HL-60 (cell line): ENCODE data around the gene REPS2.

Source experiments
- DNase-seq, 2 experiments: peaks; one replicate each; pipeline ENCODE4 v3.0.0-alpha.2; 2010 to 2020; ENCODE audit warnings: low read depth in 1 of 2, low spot score in 1 of 2
- H3K27ac ChIP-seq: fragments of 250-450 bp; sonication (Bioruptor Pico); replicated peaks from 2 replicates; pipeline ENCODE4 v1.5.1; 2020; ENCODE audit warnings: mild to moderate bottlenecking, moderate library complexity
- H3K27me3 ChIP-seq: fragments of 250-450 bp; sonication (Bioruptor Pico); 2 replicates; pipeline ENCODE4 v1.5.1; 2021; ENCODE audit warnings: mild to moderate bottlenecking, moderate library complexity; ENCODE audit not compliant: insufficient read depth, poor library complexity, severe bottlenecking
- H3K4me3 ChIP-seq: replicated peaks from 2 replicates; pipeline ENCODE4 v1.5.1; 2011; ENCODE audit warnings: mild to moderate bottlenecking, control low read depth, low read length; ENCODE audit not compliant: insufficient read depth
- CTCF ChIP-seq: IDR thresholded peaks from one replicate; pipeline ENCODE4 v1.5.1; 2011; ENCODE audit warnings: low read length, control low read depth, inconsistent platforms; ENCODE audit not compliant: insufficient read depth
- GABPA ChIP-seq: IDR thresholded peaks from 2 replicates; pipeline ENCODE4 v1.6.1; 2012; ENCODE audit warnings: low read depth
- POLR2AphosphoS5 ChIP-seq: IDR thresholded peaks from 2 replicates; pipeline ENCODE4 v1.6.1; 2012; ENCODE audit warnings: low read depth
- REST ChIP-seq: IDR thresholded peaks from 2 replicates; pipeline ENCODE4 v1.6.1; 2012; ENCODE audit warnings: low read depth; ENCODE audit not compliant: insufficient replicate concordance
- SPI1 ChIP-seq: IDR thresholded peaks from 2 replicates; pipeline ENCODE4 v1.6.1; 2012; ENCODE audit warnings: low read depth, mild to moderate bottlenecking, borderline replicate concordance

Gene REPS2

GRCh38 chrX:17053502-17053901, 107.0 kb downstream of the REPS2 start:
- no peak for DNase-seq
- TF ChIP-seq REST (no peak), CTCF (no peak)
- H3K27ac ChIP-seq = no peak overlapping the region
- no peaks in the 10 kb centered on the region for H3K27me3 ChIP-seq
- no peak overlapping the region for H3K4me3 ChIP-seq

GRCh38 chrX:17056868-17057608, 110.6 kb downstream of the REPS2 start:
- no peak for DNase-seq
- no peak for TF ChIP-seq GABPA
- no peak for TF ChIP-seq CTCF
- TF ChIP-seq POLR2AphosphoS5 = no peak
- TF ChIP-seq SPI1 = no peak
- TF ChIP-seq REST = no peak
- Histone ChIP-seq H3K4me3 (no peak overlapping the region), H3K27me3 (no peaks in the 10 kb centered on the region), H3K27ac (no peak overlapping the region)

- Histone ChIP-seq H3K4me3 (no peak overlapping the region), H3K27ac (no peak overlapping the region), H3K27me3 (no peaks in the 10 kb centered on the region)
- DNase-seq = no peak
- no peak for TF ChIP-seq SPI1
- TF ChIP-seq GABPA = no peak
- no peak for TF ChIP-seq CTCF
- no peak for TF ChIP-seq REST
- TF ChIP-seq POLR2AphosphoS5 = no peak
These were observed 115.6 kb downstream of the REPS2 start for GRCh38 chrX:17062065-17062464.
